NCI-H82 treated with DMSO at 0.1 percent for 48 hours (cell line): ENCODE measurements around the gene NRXN3.

Source experiments
- DNase-seq: peaks from one replicate; lab custom pipeline; 2025; ENCODE audit not compliant: unreplicated experiment; lab: John Stamatoyannopoulos, UW

Gene NRXN3

GRCh38 chr14:78618368-78618767 lies 448.2 kb downstream of the NRXN3 start:
- DNase-seq = no peak

- no peak for DNase-seq
These were observed 456.9 kb downstream of the NRXN3 start for GRCh38 chr14:78627114-78627513.

DNA sequence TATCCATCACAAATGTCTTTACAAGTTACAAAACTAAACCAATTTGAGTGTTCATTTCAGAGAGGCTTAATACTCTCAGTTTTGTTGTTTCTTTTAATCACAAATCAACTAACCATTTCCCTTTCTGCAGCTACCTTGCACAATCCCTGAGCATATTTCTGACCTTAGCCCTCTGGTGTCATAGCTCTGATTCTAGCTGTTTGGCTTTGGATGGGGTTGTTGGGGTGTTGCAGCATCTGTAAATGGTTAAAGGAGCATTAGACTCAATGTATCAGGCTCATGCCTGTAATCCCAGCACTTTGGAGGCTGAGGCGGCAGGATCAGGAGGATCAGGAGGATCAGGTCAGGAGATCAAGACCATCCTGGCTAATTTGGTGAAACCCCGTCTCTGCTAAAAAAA lies 461.4 kb downstream of the NRXN3 start:
- no peak for DNase-seq

DNA sequence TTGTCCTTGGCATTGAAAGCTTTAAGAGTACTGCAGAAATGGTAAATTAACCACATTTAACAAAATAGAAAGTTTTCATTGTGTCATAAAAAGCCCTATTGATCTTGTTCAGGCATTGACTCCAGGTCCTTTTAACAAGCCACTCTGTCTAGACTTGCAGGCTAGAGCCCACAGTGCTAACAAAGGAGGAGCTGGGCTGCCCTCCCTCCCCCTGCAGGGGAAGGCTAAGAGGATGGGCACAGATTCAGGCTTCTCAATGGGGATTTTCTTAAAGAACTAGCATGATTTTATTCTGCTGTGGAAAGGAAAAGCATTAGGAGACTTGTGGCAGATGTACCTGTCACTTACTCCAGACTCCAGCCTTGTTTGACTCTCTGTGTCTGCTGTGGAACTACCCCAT lies 463.6 kb downstream of the NRXN3 start:
- no peak for DNase-seq

GRCh38 chr14:78637489-78637888 lies 467.3 kb downstream of the NRXN3 start:
- DNase-seq = no peak

- DNase-seq = no peak
These were observed 467.8 kb downstream of the NRXN3 start for GRCh38 chr14:78637908-78638475.

DNA sequence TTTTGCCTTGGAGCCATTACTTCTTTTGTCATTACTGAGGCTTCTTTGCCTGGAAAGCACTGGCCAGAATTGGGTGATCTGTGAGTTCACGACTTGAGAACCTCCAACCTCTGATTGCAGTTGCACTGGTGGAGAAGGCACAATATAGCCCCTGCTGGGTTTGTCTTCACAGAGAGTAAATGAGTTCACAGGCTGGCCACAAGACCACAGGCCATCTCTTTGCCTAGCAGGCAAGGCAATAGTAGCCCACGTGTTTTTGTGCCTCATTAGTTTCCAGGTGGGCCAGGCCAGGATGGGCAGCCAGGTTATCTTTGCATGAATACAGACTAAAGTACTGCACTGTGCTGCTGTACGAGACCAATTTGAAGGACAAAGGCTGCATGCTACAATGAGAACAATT lies 468.8 kb downstream of the NRXN3 start:
- DNase-seq = no peak

- DNase-seq = no peak
These were observed 474.8 kb downstream of the NRXN3 start for GRCh38 chr14:78644824-78645559.

- no peak for DNase-seq
These were observed 482.6 kb downstream of the NRXN3 start for GRCh38 chr14:78652727-78653126.

DNA sequence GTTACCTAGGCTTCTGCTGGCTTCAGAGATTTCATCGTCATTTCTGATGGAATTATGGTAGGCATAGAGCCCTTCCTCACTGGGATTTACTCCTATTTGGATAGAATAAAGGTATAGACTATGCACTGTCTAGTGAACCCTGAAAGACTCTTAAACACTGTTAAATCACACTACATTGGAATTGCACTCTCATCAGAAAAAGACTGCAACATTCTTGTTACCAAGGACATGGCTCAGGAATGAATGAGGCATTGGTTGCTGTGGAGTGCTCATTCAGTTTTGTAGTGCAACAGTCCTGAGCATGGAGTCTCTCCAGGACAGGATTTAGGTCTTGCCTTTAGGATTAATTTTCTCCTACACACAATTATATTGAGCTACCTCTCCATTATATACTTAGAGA lies 483.0 kb downstream of the NRXN3 start:
- no peak for DNase-seq

GRCh38 chr14:78657451-78657850 lies 487.3 kb downstream of the NRXN3 start:
- DNase-seq = no peak

DNA sequence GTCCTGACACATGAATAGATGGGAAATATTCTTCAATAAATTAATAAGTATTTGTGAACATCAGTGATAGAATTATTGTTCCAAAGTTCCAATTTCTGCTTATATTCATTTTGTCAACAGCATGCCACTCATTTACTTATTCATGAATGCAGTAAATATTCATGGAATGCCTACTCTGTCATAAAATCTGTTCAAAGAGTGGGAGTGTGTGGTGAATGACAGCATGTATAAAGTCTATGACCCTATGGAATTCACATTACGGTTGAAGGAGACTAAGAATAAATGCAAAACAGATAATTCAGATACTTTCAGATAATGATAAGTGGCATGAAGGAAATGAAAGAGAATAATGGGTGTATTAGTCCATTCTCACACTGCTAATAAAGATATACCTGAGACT lies 494.7 kb downstream of the NRXN3 start:
- DNase-seq = no peak

- DNase-seq = no peak
These were observed 496.3 kb downstream of the NRXN3 start for GRCh38 chr14:78666336-78667056.

- no peak for DNase-seq
These were observed 497.0 kb downstream of the NRXN3 start for GRCh38 chr14:78667141-78667540.

GRCh38 chr14:78673845-78674244 lies 503.7 kb downstream of the NRXN3 start:
- no peak for DNase-seq

GRCh38 chr14:78674820-78675219 lies 504.6 kb downstream of the NRXN3 start:
- DNase-seq = no peak

GRCh38 chr14:78683206-78683605 lies 513.0 kb downstream of the NRXN3 start:
- DNase-seq = no peak

GRCh38 chr14:78683981-78684380 lies 513.8 kb downstream of the NRXN3 start:
- DNase-seq = peak; percentile 2

- no peak for DNase-seq
These were observed 518.3 kb downstream of the NRXN3 start for GRCh38 chr14:78688503-78688902.

DNA sequence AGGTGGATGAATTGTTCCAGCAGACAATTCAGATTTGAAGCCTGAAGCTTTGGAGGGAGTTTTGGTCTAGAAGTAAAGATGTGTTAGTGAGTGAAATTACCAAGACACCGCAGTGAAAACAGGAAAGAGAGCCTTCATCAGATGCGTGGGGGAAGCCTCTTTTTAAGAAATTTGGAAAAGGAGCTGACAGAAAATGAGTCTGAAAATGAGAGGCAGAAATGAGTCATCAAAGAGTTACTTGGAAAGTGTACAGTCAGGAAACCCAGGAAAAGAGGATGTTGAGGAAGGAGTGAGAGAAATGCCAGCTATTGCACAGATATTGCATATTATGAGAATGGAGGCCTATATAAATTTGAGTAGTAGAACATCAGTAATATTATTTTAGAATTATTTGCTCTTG lies 520.7 kb downstream of the NRXN3 start:
- DNase-seq = no peak

- DNase-seq = peak; percentile 13
These were observed 527.2 kb downstream of the NRXN3 start for GRCh38 chr14:78697341-78697740.

DNA sequence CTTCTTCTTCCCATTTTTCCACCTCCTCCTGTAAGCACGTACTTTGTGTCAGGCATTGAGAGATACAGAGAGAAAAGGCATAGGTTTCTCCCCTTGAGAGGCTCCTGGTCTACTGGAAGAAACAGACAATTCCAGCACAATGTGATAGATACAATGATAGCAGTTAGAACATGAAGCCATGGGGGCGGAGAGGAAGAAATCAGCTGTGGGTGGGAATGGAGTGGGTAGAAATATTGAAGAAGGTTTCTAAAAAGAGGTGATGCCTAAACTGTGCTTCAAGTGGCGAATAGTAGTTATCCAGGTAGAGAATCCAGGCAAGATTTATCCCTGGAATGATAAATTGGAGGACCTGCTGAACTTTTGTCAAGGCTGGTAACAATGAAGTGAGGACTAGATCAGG lies 528.8 kb downstream of the NRXN3 start:
- no peak for DNase-seq
